ENCODE data around the gene JMJD1C. TPM values are rescaled to one million over a fixed set of nuclear protein-coding genes. Genes with fewer than 3 reads are reported as not detected.

The JMJD1C gene
- total RNA-seq, 1 experiment from 2014 or later: 91.9 TPM

DNA sequence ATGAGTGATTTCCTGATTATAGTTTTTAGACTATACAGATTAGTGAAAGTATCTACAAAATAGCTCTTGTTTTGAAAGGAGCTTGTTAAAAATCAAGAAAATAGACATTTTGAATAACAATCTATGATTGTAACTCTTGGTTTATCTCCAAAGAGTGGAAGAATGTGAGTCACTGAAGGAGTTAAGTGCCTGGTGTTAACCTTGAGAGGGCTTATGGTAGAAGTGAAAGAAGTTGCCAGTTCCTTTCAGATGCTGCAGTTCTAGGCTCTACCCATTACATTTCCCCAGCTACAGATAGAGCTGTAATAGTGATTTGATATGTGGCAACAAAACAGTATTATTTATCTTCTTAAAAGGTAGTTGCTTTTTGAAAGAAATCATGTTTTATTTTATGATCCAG, 320.0 kb downstream of the JMJD1C start:
- H3K4me3 Mint-ChIP-seq (ENCODE audit: unreplicated experiment): no peak overlapping the region
- H3K9me3 Mint-ChIP-seq (ENCODE audit: unreplicated experiment): no peaks in the 10 kb centered on the region
- CTCF ChIA-PET: interaction anchor here (0.6 to 5.6 kb wide), 9 partner anchors 11 to 721 kb away, joined by 3 to 51 read pairs (median 4); partner anchors contain the start of gene EGR2
- peak overlapping the region; percentile 42 for H3K27ac Mint-ChIP-seq (ENCODE audit: low read depth, unreplicated experiment)
- BruUV-seq (replicated peaks): no TSS peak
- POLR2A ChIA-PET: interaction anchor here (0.8 to 2.5 kb wide), 4 partner anchors 9 to 52 kb away, joined by 3 to 30 read pairs (median 6); partner anchors contain the start of gene NRBF2
- peaks cover 10% of the 10 kb centered on the region for H3K4me1 Mint-ChIP-seq (ENCODE audit: insufficient read depth, unreplicated experiment)
- intact Hi-C loops (cut with micrococcal nuclease): no loop called here
- TF ChIP-seq, protein P1, sequence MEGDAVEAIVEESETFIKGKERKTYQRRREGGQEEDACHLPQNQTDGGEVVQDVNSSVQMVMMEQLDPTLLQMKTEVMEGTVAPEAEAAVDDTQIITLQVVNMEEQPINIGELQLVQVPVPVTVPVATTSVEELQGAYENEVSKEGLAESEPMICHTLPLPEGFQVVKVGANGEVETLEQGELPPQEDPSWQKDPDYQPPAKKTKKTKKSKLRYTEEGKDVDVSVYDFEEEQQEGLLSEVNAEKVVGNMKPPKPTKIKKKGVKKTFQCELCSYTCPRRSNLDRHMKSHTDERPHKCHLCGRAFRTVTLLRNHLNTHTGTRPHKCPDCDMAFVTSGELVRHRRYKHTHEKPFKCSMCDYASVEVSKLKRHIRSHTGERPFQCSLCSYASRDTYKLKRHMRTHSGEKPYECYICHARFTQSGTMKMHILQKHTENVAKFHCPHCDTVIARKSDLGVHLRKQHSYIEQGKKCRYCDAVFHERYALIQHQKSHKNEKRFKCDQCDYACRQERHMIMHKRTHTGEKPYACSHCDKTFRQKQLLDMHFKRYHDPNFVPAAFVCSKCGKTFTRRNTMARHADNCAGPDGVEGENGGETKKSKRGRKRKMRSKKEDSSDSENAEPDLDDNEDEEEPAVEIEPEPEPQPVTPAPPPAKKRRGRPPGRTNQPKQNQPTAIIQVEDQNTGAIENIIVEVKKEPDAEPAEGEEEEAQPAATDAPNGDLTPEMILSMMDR (IDR thresholded peaks at IDR 0.05; ENCODE audit: unreplicated experiment): no peak
- no peaks in the 10 kb centered on the region for H3K27me3 Mint-ChIP-seq (ENCODE audit: insufficient read depth, unreplicated experiment)
- peaks cover 37% of the 10 kb centered on the region for H3K36me3 Mint-ChIP-seq (ENCODE audit: insufficient read depth, unreplicated experiment)
- DNase-seq (ENCODE audit: unreplicated experiment): no peak

DNA sequence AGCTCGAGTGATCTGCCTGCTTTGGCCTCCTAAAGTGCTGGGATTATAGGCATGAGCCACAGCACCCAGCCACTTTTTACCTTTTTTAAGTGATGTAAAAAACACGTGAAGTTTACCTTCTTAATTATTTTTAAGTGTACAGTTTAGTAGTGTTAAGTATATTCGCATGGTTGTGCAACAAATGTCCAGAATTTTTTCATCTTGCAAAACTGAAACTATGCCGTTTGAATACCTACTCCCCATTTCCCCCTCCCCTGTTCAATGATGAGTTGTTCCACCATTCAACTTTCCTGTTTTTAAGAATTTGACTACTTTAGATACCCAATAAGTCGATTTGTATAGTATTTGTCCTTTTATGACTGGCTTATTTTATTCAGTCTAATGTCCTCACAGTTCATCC, 321.8 kb downstream of the JMJD1C start:
- ChIA-PET POLR2A (interaction anchor here (1.0 kb wide), 1 partner anchor 10 kb away, joined by 4 read pairs; no protein-coding TSS in a partner anchor), CTCF (interaction anchor here (1.1 to 5.6 kb wide), 2 partner anchors 14 to 49 kb away, joined by 5 to 51 read pairs; no protein-coding TSS in a partner anchor)
- H3K9me3 Mint-ChIP-seq (ENCODE audit: unreplicated experiment): no peaks in the 10 kb centered on the region
- BruUV-seq (replicated peaks): no TSS peak
- H3K27me3 Mint-ChIP-seq (ENCODE audit: insufficient read depth, unreplicated experiment): no peaks in the 10 kb centered on the region
- peak overlapping the region; percentile 46 for H3K27ac Mint-ChIP-seq (ENCODE audit: low read depth, unreplicated experiment)
- no peak for DNase-seq (ENCODE audit: unreplicated experiment)
- H3K4me3 Mint-ChIP-seq (ENCODE audit: unreplicated experiment): peak overlapping the region; percentile 46
- peaks cover 41% of the 10 kb centered on the region for H3K36me3 Mint-ChIP-seq (ENCODE audit: insufficient read depth, unreplicated experiment)
- intact Hi-C loops (cut with micrococcal nuclease): no loop called here
- H3K4me1 Mint-ChIP-seq (ENCODE audit: insufficient read depth, unreplicated experiment): peaks cover 10% of the 10 kb centered on the region
- TF ChIP-seq, protein P1 (IDR thresholded peaks at IDR 0.05; ENCODE audit: unreplicated experiment): no peak

DNA sequence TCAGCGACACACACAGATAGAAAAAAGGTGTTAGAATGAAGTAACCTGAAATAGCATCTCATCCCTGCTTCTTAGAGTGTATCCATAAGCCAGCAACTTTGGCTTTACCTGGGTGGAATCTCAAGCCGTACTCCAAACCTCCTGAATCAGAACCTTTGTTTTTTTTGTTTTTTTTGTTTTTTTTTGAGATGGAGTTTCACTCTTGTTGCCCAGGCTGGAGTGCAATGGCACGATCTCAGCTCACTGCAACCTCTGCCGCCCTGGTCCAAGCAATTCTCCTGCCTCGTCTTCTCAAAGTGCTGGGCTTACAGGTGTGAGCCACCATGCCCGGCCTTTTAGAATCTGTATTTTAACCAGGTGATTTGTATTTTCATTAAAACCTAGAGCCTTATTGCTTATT, 323.6 kb downstream of the JMJD1C start:
- Mint-ChIP-seq H3K4me3 (ENCODE audit: unreplicated experiment) (no peak overlapping the region), H3K9me3 (ENCODE audit: unreplicated experiment) (no peaks in the 10 kb centered on the region), H3K27ac (ENCODE audit: low read depth, unreplicated experiment) (no peak overlapping the region), H3K36me3 (ENCODE audit: insufficient read depth, unreplicated experiment) (peaks cover 33% of the 10 kb centered on the region), H3K27me3 (ENCODE audit: insufficient read depth, unreplicated experiment) (no peaks in the 10 kb centered on the region), H3K4me1 (ENCODE audit: insufficient read depth, unreplicated experiment) (peaks cover 5% of the 10 kb centered on the region)
- CTCF ChIA-PET: interaction anchor here (5.6 kb wide), 1 partner anchor 15 kb away, joined by 51 read pairs; no protein-coding TSS in a partner anchor
- POLR2A ChIA-PET: interaction anchor here (0.7 to 1.3 kb wide), 3 partner anchors 9 to 702 kb away, joined by 4 to 8 read pairs (median 4); partner anchors contain the start of gene NRBF2
- no peak for DNase-seq (ENCODE audit: unreplicated experiment)
- intact Hi-C loops (cut with micrococcal nuclease): no loop called here
- TF ChIP-seq, protein P1 (IDR thresholded peaks at IDR 0.05; ENCODE audit: unreplicated experiment): no peak
- BruUV-seq (replicated peaks): no TSS peak

DNA sequence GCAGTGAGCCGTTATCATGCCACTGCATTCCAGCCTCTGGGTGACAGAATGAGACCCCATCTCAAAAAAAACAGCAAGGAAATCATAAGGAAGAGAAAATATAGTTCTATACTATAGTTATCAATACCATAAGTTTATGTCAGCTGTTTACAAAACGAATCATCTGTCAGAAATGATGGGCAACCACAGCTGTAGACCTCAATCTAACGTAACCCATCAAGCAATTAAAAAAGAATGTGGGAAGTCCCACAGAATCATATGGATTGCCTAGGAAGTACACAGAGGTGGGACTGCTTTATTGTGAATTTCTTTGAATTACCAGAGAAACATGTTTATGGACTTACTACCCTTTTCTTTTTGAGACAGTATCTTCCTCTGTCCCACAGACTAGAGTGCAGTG, 325.7 kb downstream of the JMJD1C start:
- no TSS peak for BruUV-seq (replicated peaks)
- POLR2A ChIA-PET: interaction anchor here (0.6 to 1.2 kb wide), 4 partner anchors 18 to 200 kb away, joined by 3 to 4 read pairs (median 4); no protein-coding TSS in a partner anchor
- Mint-ChIP-seq H3K27me3 (ENCODE audit: insufficient read depth, unreplicated experiment) (no peaks in the 10 kb centered on the region), H3K27ac (ENCODE audit: low read depth, unreplicated experiment) (no peak overlapping the region), H3K4me1 (ENCODE audit: insufficient read depth, unreplicated experiment) (peaks cover 11% of the 10 kb centered on the region), H3K9me3 (ENCODE audit: unreplicated experiment) (no peaks in the 10 kb centered on the region), H3K4me3 (ENCODE audit: unreplicated experiment) (no peak overlapping the region), H3K36me3 (ENCODE audit: insufficient read depth, unreplicated experiment) (peaks cover 21% of the 10 kb centered on the region)
- CTCF ChIA-PET: interaction anchor here (0.7 to 1.4 kb wide), 4 partner anchors 27 to 586 kb away, joined by 3 to 4 read pairs (median 3); no protein-coding TSS in a partner anchor
- intact Hi-C loops (cut with micrococcal nuclease): no loop called here
- DNase-seq (ENCODE audit: unreplicated experiment): no peak
- TF ChIP-seq, protein P1 (IDR thresholded peaks at IDR 0.05; ENCODE audit: unreplicated experiment): no peak

Measured in MCF 10A (cell line).